SK-N-SH (cell line): Measurements from ENCODE around the gene FRMD1. TPM values are rescaled to one million over a fixed set of nuclear protein-coding genes. Genes with fewer than 3 reads are reported as not detected.

ENCODE experiments used
- CTCF ChIA-PET: fragments of 300-600, 350-600 bp; formaldehyde crosslinking; extraction: SDS; loops from one replicate; lab custom pipeline; 2021; lab: Yijun Ruan, JAX
- POLR2A ChIA-PET: fragments of 350-600 bp; sonication (Branson Sonifier 250); formaldehyde crosslinking; extraction: SDS; loops from one replicate; lab custom pipeline; 2020; ENCODE audit warnings: antibody characterized with exemption, inconsistent platforms; lab: Yijun Ruan, JAX
- DNase-seq: peaks from one replicate; pipeline ENCODE4 v3.0.0; 2012
- H2AFZ ChIP-seq: fragments of 200-600 bp; sonication (generic); 2 replicates; pipeline ENCODE4 v1.8.1; 2016; ENCODE audit warnings: antibody characterized with exemption, mild to moderate bottlenecking, low read depth
- H3F3A ChIP-seq: fragments of 200-600 bp; sonication (generic); replicated peaks from 2 replicates; pipeline ENCODE3; 2016; ENCODE audit warnings: antibody characterized with exemption, mild to moderate bottlenecking; ENCODE audit not compliant: insufficient read depth
- H3K27ac ChIP-seq, 2 experiments: fragments of 200-500 bp in 1 of 2; fragments of 200-600 bp in 1 of 2; sonication (Bioruptor generic) in 1 of 2; sonication (generic), shearing (Covaris generic) in 1 of 2; 2 replicates each; pipeline versions ENCODE4 v1.5.1 to v1.6.1; 2014 to 2016; ENCODE audit warnings: low read depth in 2 of 2, inconsistent platforms in 1 of 2, low read length in 1 of 2, mild to moderate bottlenecking in 1 of 2, mixed read lengths in 1 of 2
- H3K27me3 ChIP-seq: fragments of 200-600 bp; sonication (generic), shearing (Covaris generic); 2 replicates; pipeline ENCODE4 v1.6.1; 2016; ENCODE audit warnings: mixed run types; ENCODE audit not compliant: insufficient read depth
- H3K36me3 ChIP-seq, 2 experiments: fragments of 200-500 bp in 1 of 2; fragments of 200-600 bp in 1 of 2; sonication (Bioruptor generic) in 1 of 2; sonication (generic) in 1 of 2; replicated peaks in 1 of 2; 2 replicates each; pipeline versions ENCODE3 to v1.5.1; 2014 to 2016; ENCODE audit warnings: low read length in 1 of 2, mild to moderate bottlenecking in 1 of 2; ENCODE audit not compliant: insufficient read depth in 2 of 2, control insufficient read depth in 1 of 2
- H3K4me1 ChIP-seq, 2 experiments: fragments of 200-500 bp in 1 of 2; fragments of 200-600 bp in 1 of 2; sonication (Bioruptor generic) in 1 of 2; sonication (generic), shearing (Covaris generic) in 1 of 2; 2 replicates each; pipeline versions ENCODE4 v1.5.1 to v1.6.1; 2014 to 2016; ENCODE audit warnings: low read depth in 1 of 2, low read length in 1 of 2, mixed run types in 1 of 2; ENCODE audit not compliant: insufficient read depth in 2 of 2, control insufficient read depth in 1 of 2
- H3K4me2 ChIP-seq: fragments of 200-600 bp; sonication (generic), shearing (Covaris generic); 2 replicates; pipeline ENCODE4 v1.6.1; 2017; ENCODE audit warnings: mixed run types
- H3K4me3 ChIP-seq, 2 experiments: fragments of 200-500 bp in 1 of 2; fragments of 200-600 bp in 1 of 2; sonication (Bioruptor generic) in 1 of 2; sonication (generic), shearing (Covaris generic) in 1 of 2; 2 replicates each; pipeline versions ENCODE4 v1.5.1 to v1.8.1; 2014 to 2016; ENCODE audit warnings: low read depth in 2 of 2, inconsistent platforms in 1 of 2, low read length in 1 of 2, mild to moderate bottlenecking in 1 of 2, mixed read lengths in 1 of 2, moderate library complexity in 1 of 2
- H3K79me2 ChIP-seq: fragments of 200-600 bp; sonication (generic); 2 replicates; pipeline ENCODE4 v1.8.1; 2017; ENCODE audit warnings: mild to moderate bottlenecking; ENCODE audit not compliant: insufficient read depth
- H3K9ac ChIP-seq: fragments of 200-600 bp; sonication (generic); 2 replicates; pipeline ENCODE4 v1.6.1; 2017; ENCODE audit warnings: mixed run types
- H3K9me2 ChIP-seq: fragments of 200-600 bp; sonication (generic); 2 replicates; pipeline ENCODE4 v1.6.1; 2017; ENCODE audit warnings: mixed run types
- H3K9me3 ChIP-seq: fragments of 200-600 bp; sonication (generic); 2 replicates; pipeline ENCODE4 v1.6.1; 2017; ENCODE audit warnings: mixed run types, mild to moderate bottlenecking, moderate library complexity
- H4K20me1 ChIP-seq: fragments of 200-600 bp; sonication (generic); 2 replicates; pipeline ENCODE4 v1.6.1; 2017; ENCODE audit warnings: mild to moderate bottlenecking, mixed run types; ENCODE audit not compliant: insufficient read depth
- CTCF ChIP-seq: fragments of 200-600 bp; sonication (generic); IDR thresholded peaks from 2 replicates; pipeline ENCODE4 v1.6.1; 2017; ENCODE audit warnings: antibody characterized with exemption, mild to moderate bottlenecking, moderate library complexity
- EP300 ChIP-seq, 2 experiments: IDR thresholded peaks; 2 replicates each; pipeline versions ENCODE4 v1.4.0 to v1.6.1; 2012; ENCODE audit warnings: borderline replicate concordance in 1 of 2, low read depth in 1 of 2, low read length in 1 of 2
- FOSL2 ChIP-seq: IDR thresholded peaks from 2 replicates; pipeline ENCODE4 v1.4.0; 2012; ENCODE audit warnings: low read depth, mild to moderate bottlenecking, moderate library complexity, borderline replicate concordance
- FOXJ3 ChIP-seq: sonication (generic); formaldehyde crosslinking; IDR thresholded peaks from 2 replicates; pipeline ENCODE4 v1.5.1; 2020; ENCODE audit warnings: mild to moderate bottlenecking, missing genetic modification reagents
- GABPA ChIP-seq: IDR thresholded peaks from 2 replicates; pipeline ENCODE4 v1.4.0; 2012; ENCODE audit warnings: low read depth, mild to moderate bottlenecking
- IRF3 ChIP-seq: fragments of 150-350 bp; IDR thresholded peaks from 2 replicates; pipeline ENCODE4 v1.6.1; 2016; ENCODE audit warnings: mild to moderate bottlenecking, low read depth, low read length
- JUND ChIP-seq: IDR thresholded peaks from 2 replicates; pipeline ENCODE4 v1.4.0; 2012
- MAX ChIP-seq: IDR thresholded peaks from 2 replicates; pipeline ENCODE4 v1.4.0; 2012; ENCODE audit warnings: low read depth
- MEF2A ChIP-seq: IDR thresholded peaks from 2 replicates; pipeline ENCODE4 v1.4.0; 2012; ENCODE audit warnings: low read depth, borderline replicate concordance
- NFIC ChIP-seq: IDR thresholded peaks from 2 replicates; pipeline ENCODE4 v1.4.0; 2012; ENCODE audit warnings: borderline replicate concordance
- RAD21 ChIP-seq: IDR thresholded peaks from 2 replicates; pipeline ENCODE4 v1.6.1; 2012; ENCODE audit warnings: mild to moderate bottlenecking, low read length
- RCOR1 ChIP-seq: fragments of 150-350 bp; IDR thresholded peaks from 2 replicates; pipeline ENCODE4 v1.6.1; 2017; ENCODE audit warnings: antibody characterized with exemption, low read length
- RFX5 ChIP-seq: IDR thresholded peaks from 2 replicates; pipeline ENCODE4 v1.6.1; 2012; ENCODE audit warnings: mild to moderate bottlenecking, improper control_type of control experiment, low read length
- RXRA ChIP-seq: IDR thresholded peaks from 2 replicates; pipeline ENCODE4 v1.4.0; 2012; ENCODE audit warnings: low read depth, mild to moderate bottlenecking, borderline replicate concordance
- SMC3 ChIP-seq: IDR thresholded peaks from 2 replicates; pipeline ENCODE4 v1.6.1; 2012; ENCODE audit warnings: low read depth, low read length, improper control_type of control experiment
- TCF12 ChIP-seq: IDR thresholded peaks from 2 replicates; pipeline ENCODE4 v1.4.0; 2012
- TEAD4 ChIP-seq: IDR thresholded peaks from 2 replicates; pipeline ENCODE4 v1.4.0; 2012; ENCODE audit warnings: mild to moderate bottlenecking, borderline replicate concordance; ENCODE audit not compliant: insufficient read depth
- USF2 ChIP-seq: fragments of 150-350 bp; IDR thresholded peaks from 2 replicates; pipeline ENCODE4 v1.6.1; 2017; ENCODE audit warnings: antibody characterized with exemption, low read length, low read depth, borderline replicate concordance
- ZBTB33 ChIP-seq: IDR thresholded peaks from 2 replicates; pipeline ENCODE4 v1.4.0; 2012; ENCODE audit warnings: low read depth, borderline replicate concordance
- WGBS: methylation state at CpG from one replicate; pipeline ENCODE4 v1.1.6; 2017; ENCODE audit warnings: low lambda C conversion rate; 5-methylcytosine and 5-hydroxymethylcytosine counted together
- polyA plus RNA-seq, 3 experiments: library from polyadenylated mRNA; depleted of rRNA; stranded (reverse); fragments of >200 nt; gene quantifications; 2 replicates each; pipeline ENCODE4 v1.2.3, GENCODE V29; 2012

The FRMD1 gene
- polyA plus RNA-seq, 1 of the 3 experiments (the other 2 are of a cell fraction): not detected

GRCh38 chr6:168125429-168126001 lies 46.5 kb upstream of the FRMD1 start:
- TF ChIP-seq FOXJ3: no peak
- no peak for TF ChIP-seq EP300 (IDR thresholded peaks at IDR 0.05; ENCODE audit: borderline replicate concordance in 1 of 2, low read depth in 1 of 2, low read length in 1 of 2)
- TF ChIP-seq FOSL2: no peak
- TF ChIP-seq SMC3: no peak
- no peak for TF ChIP-seq USF2
- no peak for TF ChIP-seq GABPA
- no peak for TF ChIP-seq RCOR1
- TF ChIP-seq NFIC: no peak
- no peak for TF ChIP-seq RFX5
- TF ChIP-seq JUND: no peak
- TF ChIP-seq RXRA: no peak
- no peak for TF ChIP-seq MEF2A
- TF ChIP-seq CTCF: no peak
- TF ChIP-seq MAX: no peak
- no peak for TF ChIP-seq ZBTB33
- TF ChIP-seq RAD21: no peak
- TF ChIP-seq IRF3: no peak
- no peak for TF ChIP-seq TCF12
- TF ChIP-seq TEAD4: no peak
- Histone ChIP-seq H3K9me2 (no peaks in the 10 kb centered on the region), H3K4me2 (no peak overlapping the region), H3K79me2 (no peaks in the 10 kb centered on the region), H4K20me1 (no peaks in the 10 kb centered on the region), H3K36me3 (no peaks in the 10 kb centered on the region), H3K27me3 (no peaks in the 10 kb centered on the region), H3K4me1 (no peaks in the 10 kb centered on the region), H3K9me3 (peaks cover 3% of the 10 kb centered on the region; the same call in 1 of the 2 replicates), H3K4me3 (no peak overlapping the region), H2AFZ (no peak overlapping the region), H3K9ac (no peak overlapping the region), H3F3A (no peaks in the 10 kb centered on the region), H3K27ac (no peak overlapping the region)
- no peak for DNase-seq
- POLR2A ChIA-PET: no interaction called here
- CTCF ChIA-PET: no interaction called here
- 51% methylated on average over 15 of the region's 22 CpGs for WGBS
